GM12873 (cell line): ENCODE results near the gene SLC16A11.

Experiments
- TF ChIP-seq, protein P1 (sequence below): IDR thresholded peaks from 2 replicates; pipeline ENCODE4 v1.5.1; 2012; ENCODE audit warnings: low read depth, mild to moderate bottlenecking, moderate library complexity, low read length, control low read depth; ENCODE audit not compliant: insufficient read depth; ENCODE audit errors: missing control alignments

Gene SLC16A11

DNA sequence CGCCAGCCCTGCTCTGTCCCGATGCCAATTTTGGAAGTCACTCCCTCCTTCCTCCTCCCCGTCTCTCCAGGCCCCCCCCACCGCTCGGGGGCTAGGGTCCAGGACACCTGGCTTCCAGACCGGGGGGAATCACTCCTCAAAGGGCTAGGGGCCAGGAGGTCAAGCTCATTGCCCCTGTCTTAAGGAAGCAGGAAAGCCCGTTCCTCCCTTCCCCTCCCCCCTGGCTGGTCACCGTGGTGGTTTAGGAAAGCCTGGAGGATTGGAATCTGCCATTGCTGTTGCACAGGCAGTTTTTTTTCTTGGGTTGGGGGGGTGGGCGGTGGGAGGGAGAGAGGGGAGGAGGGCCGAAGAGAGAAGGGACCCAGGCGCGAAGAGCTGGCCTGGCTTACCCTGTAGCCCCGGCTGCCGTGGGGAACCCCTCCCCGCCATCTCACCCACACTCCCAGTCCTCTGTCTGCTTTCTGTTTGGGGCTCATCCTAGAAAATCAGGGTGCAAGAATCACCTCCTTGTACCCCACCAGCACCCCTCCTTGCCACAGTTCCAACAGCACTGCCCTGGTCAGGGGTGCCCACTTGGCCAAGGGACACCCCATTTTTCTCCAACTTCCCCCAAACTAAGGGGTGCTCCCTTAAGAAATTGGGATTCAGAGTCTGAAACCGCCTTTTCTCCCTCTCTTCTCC, 23.9 kb downstream of the SLC16A11 start:
- TF ChIP-seq, protein P1, sequence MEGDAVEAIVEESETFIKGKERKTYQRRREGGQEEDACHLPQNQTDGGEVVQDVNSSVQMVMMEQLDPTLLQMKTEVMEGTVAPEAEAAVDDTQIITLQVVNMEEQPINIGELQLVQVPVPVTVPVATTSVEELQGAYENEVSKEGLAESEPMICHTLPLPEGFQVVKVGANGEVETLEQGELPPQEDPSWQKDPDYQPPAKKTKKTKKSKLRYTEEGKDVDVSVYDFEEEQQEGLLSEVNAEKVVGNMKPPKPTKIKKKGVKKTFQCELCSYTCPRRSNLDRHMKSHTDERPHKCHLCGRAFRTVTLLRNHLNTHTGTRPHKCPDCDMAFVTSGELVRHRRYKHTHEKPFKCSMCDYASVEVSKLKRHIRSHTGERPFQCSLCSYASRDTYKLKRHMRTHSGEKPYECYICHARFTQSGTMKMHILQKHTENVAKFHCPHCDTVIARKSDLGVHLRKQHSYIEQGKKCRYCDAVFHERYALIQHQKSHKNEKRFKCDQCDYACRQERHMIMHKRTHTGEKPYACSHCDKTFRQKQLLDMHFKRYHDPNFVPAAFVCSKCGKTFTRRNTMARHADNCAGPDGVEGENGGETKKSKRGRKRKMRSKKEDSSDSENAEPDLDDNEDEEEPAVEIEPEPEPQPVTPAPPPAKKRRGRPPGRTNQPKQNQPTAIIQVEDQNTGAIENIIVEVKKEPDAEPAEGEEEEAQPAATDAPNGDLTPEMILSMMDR: no peak

DNA sequence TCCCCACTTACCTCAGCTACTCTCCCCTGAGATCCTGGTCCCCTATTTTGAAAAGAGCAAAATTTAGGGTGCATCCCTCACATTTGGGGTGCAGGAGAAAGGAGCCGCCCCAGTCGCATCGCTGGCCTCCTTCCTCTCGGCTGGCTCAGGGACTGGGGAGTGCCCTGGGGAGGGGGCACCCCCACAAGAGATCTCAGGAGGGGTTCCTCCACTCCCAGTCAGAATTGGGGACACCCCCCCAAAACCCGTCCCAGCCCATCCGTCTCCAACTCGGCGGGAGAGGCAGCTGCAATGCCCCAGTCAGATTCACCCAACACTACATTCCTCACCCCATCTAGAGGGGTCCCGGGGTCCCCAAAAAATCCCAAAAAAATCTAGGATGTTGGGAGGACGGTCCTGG, 24.5 kb downstream of the SLC16A11 start:
- TF ChIP-seq, protein P1: no peak

DNA sequence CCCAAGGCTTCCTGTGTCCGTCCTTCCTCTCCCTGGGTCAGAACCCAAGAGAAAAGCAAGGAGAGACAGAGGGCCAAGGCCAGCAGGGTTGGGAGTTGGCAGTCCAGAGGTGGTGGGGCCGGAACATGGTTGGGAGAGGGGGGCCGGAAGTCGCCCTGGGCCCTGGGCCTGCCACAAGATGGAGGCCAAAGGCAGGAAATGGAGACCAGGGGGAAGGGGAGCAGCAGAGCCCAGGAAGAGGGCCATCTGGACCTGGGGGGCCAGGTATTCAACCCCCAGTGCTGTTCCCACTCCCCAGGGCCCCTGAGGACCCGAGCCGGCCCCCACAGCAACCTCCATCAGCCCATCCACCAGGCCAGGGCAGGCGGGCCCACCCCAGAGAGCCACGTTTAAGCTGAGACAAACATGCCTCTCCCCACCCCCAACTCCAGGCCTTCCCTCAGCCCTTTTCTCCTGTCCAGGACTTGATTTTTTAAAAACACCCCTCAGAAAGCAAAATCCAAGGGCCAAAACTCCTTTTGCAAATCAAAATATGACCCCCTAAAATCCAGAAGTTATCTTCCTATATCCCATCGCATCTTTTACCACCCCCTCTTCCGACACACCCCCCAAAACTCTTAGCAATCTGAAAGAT, 25.4 kb downstream of the SLC16A11 start:
- TF ChIP-seq, protein P1: no peak

DNA sequence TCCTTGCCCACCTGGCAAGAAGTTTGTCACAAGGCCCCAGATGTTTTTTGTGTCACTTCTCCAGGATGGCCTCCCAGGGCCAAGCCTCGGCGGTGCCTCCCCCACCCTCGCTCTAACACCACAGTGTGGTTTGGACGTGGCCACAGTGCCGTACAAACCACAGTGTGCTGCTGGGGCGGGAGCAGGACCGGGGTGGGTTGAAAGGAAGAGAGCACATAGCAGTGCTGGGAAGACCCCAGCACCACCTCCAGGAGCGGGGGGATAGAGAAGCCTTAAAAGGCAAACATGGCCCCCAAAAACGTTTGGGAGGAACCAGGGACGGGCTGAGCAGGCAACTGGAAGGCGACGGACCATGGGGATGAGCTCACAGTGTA, 26.1 kb downstream of the SLC16A11 start:
- TF ChIP-seq, protein P1: no peak

DNA sequence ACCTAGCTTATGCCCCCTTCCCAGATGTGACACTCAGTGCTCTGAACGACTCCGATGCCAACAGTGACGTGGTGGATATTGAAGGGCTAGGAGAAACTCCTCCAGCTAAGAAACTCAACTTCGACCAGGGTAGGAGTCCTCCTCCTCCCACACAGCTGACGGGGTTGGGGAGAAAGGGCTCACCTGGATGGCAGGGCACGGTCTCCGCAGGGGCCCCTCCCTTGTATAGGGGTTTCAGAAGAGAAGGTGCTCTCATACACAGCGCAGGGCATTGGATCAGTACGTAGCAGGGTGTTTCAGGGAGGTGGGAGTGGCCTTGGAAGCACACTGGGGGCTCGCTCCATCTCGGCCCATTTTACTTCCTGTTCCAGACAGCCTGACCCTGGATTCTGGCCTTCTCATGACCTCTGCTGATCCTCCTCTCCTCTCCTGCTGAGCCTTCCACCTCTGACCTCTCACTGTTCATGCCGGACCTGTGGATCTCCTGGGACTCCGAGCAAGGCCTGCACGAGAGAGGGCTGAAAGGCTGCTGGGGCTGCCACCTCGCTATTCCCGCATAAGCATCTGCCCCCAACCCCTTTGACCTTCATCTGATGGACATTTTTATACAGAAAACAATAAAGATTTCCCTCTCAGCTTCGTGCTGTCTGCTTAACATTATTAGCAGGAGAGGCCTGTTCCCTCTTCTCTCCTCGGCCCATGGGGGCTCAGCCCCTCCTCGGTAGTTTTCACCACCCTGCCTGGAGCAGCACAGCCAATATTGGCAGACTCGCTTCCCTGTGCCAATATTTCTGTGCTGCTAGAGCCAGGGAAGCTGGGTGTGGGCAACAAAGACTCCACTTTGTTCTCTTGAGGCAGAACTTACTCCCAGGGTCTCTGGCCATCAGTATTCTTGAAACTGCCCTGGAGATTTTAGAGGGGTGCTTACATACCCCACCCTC, 26.7 kb downstream of the SLC16A11 start:
- TF ChIP-seq, protein P1: no peak

DNA sequence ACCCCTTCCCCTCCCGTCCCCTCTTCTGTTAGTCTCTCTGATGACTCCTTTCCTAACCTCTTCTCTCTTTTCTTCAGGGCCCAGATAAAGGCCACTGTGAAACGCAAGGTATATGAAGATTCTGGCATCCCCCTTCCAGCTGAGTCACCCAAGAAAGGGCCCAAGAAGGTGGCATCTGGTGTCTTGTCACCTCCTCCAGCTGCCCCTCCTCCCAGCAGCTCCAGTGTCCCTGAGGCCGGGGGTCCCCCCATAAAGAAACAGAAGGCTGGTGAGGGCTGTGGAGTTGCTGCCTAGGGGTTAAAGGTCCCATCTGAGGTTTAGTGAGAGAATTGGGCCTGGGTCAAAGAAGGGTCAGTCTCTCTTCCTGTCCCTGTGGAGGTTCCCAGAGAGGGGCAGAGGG, 27.5 kb downstream of the SLC16A11 start:
- TF ChIP-seq, protein P1: no peak
